Esophagus (tissue), 2 donors: Measurements from ENCODE around the gene MUC2. TPM values are rescaled to one million over a fixed set of nuclear protein-coding genes. Genes with fewer than 3 reads are reported as not detected.

Source experiments
- H3K27ac ChIP-seq, 2 donors: one replicate each; pipeline ENCODE4 v1.5.1; 2013; ENCODE audit warnings: low read depth in 2 of 2, mild to moderate bottlenecking in 2 of 2, inconsistent platforms in 1 of 2, low read length in 1 of 2, moderate library complexity in 1 of 2
- H3K27me3 ChIP-seq, 2 donors: one replicate each; pipeline ENCODE4 v1.6.1; 2013; ENCODE audit warnings: low read length in 2 of 2, control low read depth in 1 of 2, mild to moderate bottlenecking in 1 of 2; ENCODE audit not compliant: insufficient read depth in 2 of 2, control insufficient read depth in 1 of 2
- H3K36me3 ChIP-seq, 2 donors: one replicate each; pipeline ENCODE4 v1.6.1; 2013; ENCODE audit warnings: low read length in 1 of 2; ENCODE audit not compliant: control insufficient read depth in 2 of 2, insufficient read depth in 2 of 2
- H3K4me1 ChIP-seq, 2 donors: one replicate each; pipeline ENCODE4 v1.6.1; 2013; ENCODE audit warnings: low read length in 1 of 2; ENCODE audit not compliant: control insufficient read depth in 2 of 2, insufficient read depth in 2 of 2
- H3K4me3 ChIP-seq, 2 donors: one replicate each; pipeline ENCODE4 v1.5.1; 2013; ENCODE audit warnings: low read length in 2 of 2, mild to moderate bottlenecking in 2 of 2, low read depth in 1 of 2, moderate library complexity in 1 of 2
- H3K9me3 ChIP-seq, 2 donors: one replicate each; pipeline ENCODE4 v1.6.1; 2013; ENCODE audit warnings: mild to moderate bottlenecking in 2 of 2, low read depth in 1 of 2, low read length in 1 of 2, moderate library complexity in 1 of 2; ENCODE audit not compliant: control insufficient read depth in 2 of 2, insufficient read depth in 1 of 2
- WGBS, 2 donors: extraction: QIAGEN DNeasy Blood & Tissue Kit; methylation state at CpG; one replicate each; pipeline ENCODE4 v1.1.7; 2013; 5-methylcytosine and 5-hydroxymethylcytosine counted together
- polyA plus RNA-seq, 2 donors: library from polyadenylated mRNA; stranded (reverse); fragments of 200-250 nt; gene quantifications; one replicate each; pipeline ENCODE4 v1.2.3, GENCODE V29; 2013
- donor health status: healthy with polysubstance abuse.
- donor health status: Bipolar disorder and iron deficiency.

MUC2 gene
- under 1 TPM in 1 of 2 donors, not detected in 1; 0.04 TPM for polyA plus RNA-seq

- Histone ChIP-seq H3K27ac (no peak within 1 kb of the TSS), H3K36me3 (no peaks in the 10 kb centered on the region), H3K9me3 (no peaks in the 10 kb centered on the region), H3K4me3 (no peak within 1 kb of the TSS), H3K4me1 (peaks cover 0 to 12% of the 10 kb centered on the region in 2 donors), H3K27me3 (no peaks in the 10 kb centered on the region)
- 78 to 79% methylated on average over 32 of the region's 32 CpGs for WGBS, 2 donors
Measured at GRCh38 chr11:1074244-1075221, at the start of gene MUC2. Gene MUC2 (plus strand): TSS chr11:1074874.

GRCh38 chr11:1025410-1026162, 49.1 kb upstream of the MUC2 start:
- no peak overlapping the region for H3K27ac ChIP-seq

DNA sequence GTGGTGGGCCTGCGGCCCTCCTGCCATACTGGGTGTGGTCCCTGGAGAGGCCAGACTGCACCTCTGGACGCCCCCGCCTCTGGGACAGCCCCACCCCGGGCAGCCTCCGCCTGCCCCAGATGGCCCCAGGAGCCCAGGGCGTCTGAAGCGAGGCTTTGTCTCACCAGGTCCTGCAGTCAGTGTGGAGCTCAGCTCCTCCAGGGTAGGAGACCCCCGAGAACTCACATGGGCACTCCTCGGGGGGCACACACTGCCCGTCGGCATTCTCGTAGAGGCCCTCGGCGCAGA, 48.6 kb upstream of the MUC2 start:
- Histone ChIP-seq H3K27me3 (no peaks in the 10 kb centered on the region), H3K27ac (no peak overlapping the region), H3K9me3 (no peaks in the 10 kb centered on the region), H3K4me1 (no peaks in the 10 kb centered on the region), H3K4me3 (no peak overlapping the region), H3K36me3 (no peaks in the 10 kb centered on the region)
- 82 to 89% methylated on average over 14 of the region's 14 CpGs for WGBS, 2 donors

More at GRCh38 chr11:1025410-1026162, 49.1 kb upstream of the MUC2 start:
- no peaks in the 10 kb centered on the region for H3K36me3 ChIP-seq
- no peak overlapping the region for H3K4me3 ChIP-seq
- H3K4me1 ChIP-seq: no peaks in the 10 kb centered on the region
- H3K9me3 ChIP-seq: no peaks in the 10 kb centered on the region
- no peaks in the 10 kb centered on the region for H3K27me3 ChIP-seq
- 71 to 76% methylated on average over 32 to 35 of the region's 35 CpGs for WGBS, 2 donors

DNA sequence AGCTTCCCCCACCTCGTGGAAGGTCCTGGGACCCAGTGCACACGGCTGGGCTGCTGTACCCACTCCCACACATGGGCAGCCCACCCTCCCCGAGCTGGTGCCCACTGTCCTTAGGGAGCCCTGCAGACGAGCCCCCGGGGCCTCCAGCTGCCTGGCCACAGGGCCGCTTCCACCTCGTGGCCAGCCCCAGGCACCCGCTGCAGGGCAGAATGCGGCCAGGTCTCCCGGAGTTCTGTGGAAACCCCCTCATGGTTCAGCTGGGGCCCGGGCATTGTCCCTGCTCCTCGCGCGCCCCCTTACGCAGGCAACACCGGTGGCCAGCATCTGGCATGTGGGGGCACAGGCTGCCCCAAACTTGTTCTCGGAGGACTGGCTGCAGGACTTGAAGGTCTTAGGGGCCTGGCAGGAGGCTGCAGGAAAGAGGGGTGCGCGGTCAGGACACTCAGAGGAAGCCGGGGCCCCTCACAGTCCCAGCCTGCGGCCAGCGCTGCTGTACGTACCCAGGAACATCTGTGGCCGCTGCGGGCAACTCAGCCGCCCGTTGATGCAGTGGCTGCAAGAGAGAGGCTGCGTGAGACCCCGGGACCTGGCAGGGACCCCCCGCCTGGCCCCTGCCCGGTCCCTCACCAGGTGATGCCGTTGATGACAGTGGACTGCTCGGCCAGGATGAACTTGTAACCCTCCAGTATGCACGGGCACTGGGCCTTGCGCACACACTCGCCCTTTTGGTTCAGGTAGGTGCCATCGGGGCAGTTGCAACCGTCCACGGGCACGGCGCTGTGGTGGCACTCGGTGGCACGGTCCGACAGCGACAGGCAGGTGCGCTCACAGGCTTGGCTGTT, 47.8 kb upstream of the MUC2 start:
- H3K27ac ChIP-seq: no peak overlapping the region
- H3K4me3 ChIP-seq: no peak overlapping the region
- no peaks in the 10 kb centered on the region for H3K9me3 ChIP-seq
- no peaks in the 10 kb centered on the region for H3K27me3 ChIP-seq
- no peaks in the 10 kb centered on the region for H3K36me3 ChIP-seq
- H3K4me1 ChIP-seq: no peaks in the 10 kb centered on the region
- 83 to 84% methylated on average over 46 of the region's 46 CpGs for WGBS, 2 donors

DNA sequence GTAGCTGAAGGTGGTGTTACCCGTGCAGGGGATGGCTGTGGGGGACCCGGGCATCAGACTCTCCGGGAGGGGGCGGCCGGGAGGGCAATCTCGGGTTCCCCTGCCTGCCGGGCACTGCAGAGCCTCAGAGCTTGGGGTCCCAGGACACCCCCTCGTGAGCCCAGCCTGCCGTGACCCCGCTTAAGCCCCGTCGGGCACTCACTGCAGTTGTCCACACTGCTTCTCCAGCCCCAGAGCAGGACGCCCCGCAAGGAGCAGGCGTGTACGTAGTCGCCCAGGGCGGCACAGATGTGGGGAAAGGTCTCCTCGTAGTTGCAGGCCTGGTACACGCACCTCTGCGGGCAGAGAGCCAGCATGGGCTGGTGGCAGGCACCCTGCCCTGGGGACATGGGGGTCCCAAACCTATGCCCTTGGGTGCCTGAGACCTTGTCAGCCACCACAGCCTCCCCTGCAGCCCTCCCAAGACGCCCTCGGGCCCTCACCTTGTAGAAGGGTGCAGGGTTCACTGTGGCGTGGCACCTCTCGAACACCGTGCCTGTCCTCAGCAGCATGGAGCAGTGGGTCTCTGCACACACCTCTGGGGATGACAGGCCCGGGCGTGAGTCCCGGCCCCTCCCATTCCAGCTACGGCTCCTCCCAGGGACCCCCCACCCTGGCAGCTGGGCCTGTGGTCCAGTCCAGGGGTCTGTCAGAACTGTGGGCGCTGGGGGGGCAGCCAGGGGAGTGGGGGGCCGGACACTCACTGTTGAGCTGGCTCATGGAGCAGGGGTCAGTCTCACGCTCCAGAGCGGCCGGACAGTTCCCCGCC, 47.0 kb upstream of the MUC2 start:
- H3K9me3 ChIP-seq: no peaks in the 10 kb centered on the region
- H3K36me3 ChIP-seq: no peaks in the 10 kb centered on the region
- peaks cover 0 to 2% of the 10 kb centered on the region in 2 donors for H3K4me1 ChIP-seq
- no peak overlapping the region for H3K4me3 ChIP-seq
- 77 to 81% methylated on average over 35 to 36 of the region's 36 CpGs for WGBS, 2 donors
- H3K27ac ChIP-seq: no peak overlapping the region
- H3K27me3 ChIP-seq: no peaks in the 10 kb centered on the region

DNA sequence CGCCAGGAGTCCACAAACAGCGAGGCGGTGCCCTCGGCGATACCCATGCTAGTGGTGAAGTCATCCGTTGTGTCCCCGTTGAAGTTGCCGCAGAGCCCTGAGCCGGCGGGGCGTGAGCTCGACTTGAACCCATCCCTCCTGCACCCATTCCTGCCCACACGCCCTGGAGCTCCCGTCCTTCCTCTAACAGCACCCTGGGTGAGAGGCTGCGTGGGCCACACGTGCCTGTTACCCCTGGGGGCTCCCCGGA, 46.5 kb upstream of the MUC2 start:
- H3K27me3 ChIP-seq: no peaks in the 10 kb centered on the region
- H3K9me3 ChIP-seq: no peaks in the 10 kb centered on the region
- no peak overlapping the region for H3K4me3 ChIP-seq
- no peaks in the 10 kb centered on the region for H3K36me3 ChIP-seq
- no peak overlapping the region for H3K27ac ChIP-seq
- H3K4me1 ChIP-seq: peaks cover 0 to 2% of the 10 kb centered on the region in 2 donors
- WGBS, 2 donors: 65 to 75% methylated on average over 17 of the region's 17 CpGs

- H3K4me3 ChIP-seq: no peak overlapping the region
- no peak overlapping the region for H3K27ac ChIP-seq
- no peaks in the 10 kb centered on the region for H3K36me3 ChIP-seq
- 70 to 76% methylated on average over 13 to 14 of the region's 14 CpGs for WGBS, 2 donors
- H3K27me3 ChIP-seq: no peaks in the 10 kb centered on the region
- peaks cover 0 to 2% of the 10 kb centered on the region in 2 donors for H3K4me1 ChIP-seq
- H3K9me3 ChIP-seq: no peaks in the 10 kb centered on the region
Measured at GRCh38 chr11:1028616-1029015, 46.1 kb upstream of the MUC2 start.

DNA sequence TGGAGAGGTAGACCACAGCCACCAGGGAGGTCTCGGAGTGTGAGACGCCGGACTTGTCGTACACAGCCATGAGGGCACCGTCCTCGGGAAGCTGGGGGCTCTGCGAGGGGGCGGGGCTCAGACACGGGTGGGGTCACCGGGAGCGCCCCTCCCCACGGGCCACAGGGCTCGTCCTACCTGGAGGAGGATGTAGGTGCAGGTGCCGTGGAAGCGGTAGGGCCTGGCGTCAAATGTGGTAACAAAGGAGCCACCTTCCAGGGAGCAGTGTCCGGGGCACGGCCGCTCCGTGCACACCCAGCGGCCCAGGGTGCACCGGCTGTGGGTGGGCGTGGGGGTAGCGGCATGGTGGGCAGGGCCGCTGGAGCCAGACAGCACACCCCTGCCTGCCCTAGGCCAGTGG, 45.6 kb upstream of the MUC2 start:
- Histone ChIP-seq H3K27ac (no peak overlapping the region), H3K4me1 (peaks cover 0 to 2% of the 10 kb centered on the region in 2 donors), H3K27me3 (no peaks in the 10 kb centered on the region), H3K9me3 (no peaks in the 10 kb centered on the region), H3K36me3 (no peaks in the 10 kb centered on the region), H3K4me3 (no peak overlapping the region)
- WGBS, 2 donors: 68 to 74% methylated on average over 25 of the region's 25 CpGs

GRCh38 chr11:1029654-1030053, 45.0 kb upstream of the MUC2 start:
- no peaks in the 10 kb centered on the region for H3K9me3 ChIP-seq
- H3K27ac ChIP-seq: no peak overlapping the region
- 28 to 48% methylated on average over 16 of the region's 16 CpGs for WGBS, 2 donors
- H3K36me3 ChIP-seq: no peaks in the 10 kb centered on the region
- H3K4me3 ChIP-seq: no peak overlapping the region
- peaks cover 0 to 2% of the 10 kb centered on the region in 2 donors for H3K4me1 ChIP-seq
- H3K27me3 ChIP-seq: no peaks in the 10 kb centered on the region
